Astrocyte of the cerebellum (primary cell): ENCODE results near the gene TMEM168.

ENCODE experiments used
- DNase-seq: peaks from one replicate; pipeline ENCODE4 v3.0.0-alpha.2; 2011; ENCODE audit warnings: low read depth
- H3K4me3 ChIP-seq: 2 replicates; pipeline ENCODE4 v1.5.1; 2011; ENCODE audit warnings: mild to moderate bottlenecking, low read depth, low read length, moderate library complexity
- in situ Hi-C: cut with HindIII; loops from 2 replicates; pipeline ENCODE4 v1.10.0; 2017; ENCODE audit warnings: low sequenced_read_pairs
- TF ChIP-seq, protein P1 (sequence below): IDR thresholded peaks from 2 replicates; pipeline ENCODE4 v1.5.1; 2012; ENCODE audit warnings: low read length, low read depth, moderate library complexity, mild to moderate bottlenecking; ENCODE audit errors: missing control alignments

TMEM168 gene

DNA sequence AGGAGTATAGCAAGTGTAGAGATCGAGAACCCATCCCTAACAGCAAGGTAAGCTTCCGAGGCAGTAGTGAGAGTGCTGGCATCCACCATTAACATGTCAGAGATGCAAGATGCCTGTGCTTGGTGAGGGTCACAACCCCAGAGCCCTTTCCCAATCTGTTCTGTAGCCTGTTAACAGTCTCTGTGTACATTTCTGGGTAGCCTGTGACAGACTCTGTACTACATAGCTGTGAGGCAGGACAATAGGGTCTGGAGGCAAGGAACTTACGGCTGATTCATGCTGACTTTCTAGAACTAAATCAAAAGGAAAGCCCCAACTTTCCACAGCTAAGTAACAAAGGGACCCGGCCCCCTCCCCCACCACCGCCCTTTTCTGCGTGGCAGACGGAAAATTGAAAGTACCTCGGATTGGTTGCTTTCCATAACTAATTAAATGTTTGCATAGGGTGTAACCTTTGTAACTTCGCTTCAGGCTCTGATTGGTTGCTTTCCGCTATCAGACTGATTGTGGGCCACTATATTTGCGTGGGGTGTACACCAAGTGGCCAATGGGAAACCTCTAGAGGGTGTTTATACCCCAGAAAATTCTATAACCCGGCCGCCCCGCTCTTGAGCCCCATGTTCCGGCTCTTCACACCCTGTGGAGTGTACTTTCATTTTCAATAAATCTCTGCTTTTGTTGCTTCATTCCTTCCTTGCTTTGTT is 1.4 kb upstream of the TMEM168 start:
- in situ Hi-C loops: no loop called here
- no peak for DNase-seq
- TF ChIP-seq, protein P1, sequence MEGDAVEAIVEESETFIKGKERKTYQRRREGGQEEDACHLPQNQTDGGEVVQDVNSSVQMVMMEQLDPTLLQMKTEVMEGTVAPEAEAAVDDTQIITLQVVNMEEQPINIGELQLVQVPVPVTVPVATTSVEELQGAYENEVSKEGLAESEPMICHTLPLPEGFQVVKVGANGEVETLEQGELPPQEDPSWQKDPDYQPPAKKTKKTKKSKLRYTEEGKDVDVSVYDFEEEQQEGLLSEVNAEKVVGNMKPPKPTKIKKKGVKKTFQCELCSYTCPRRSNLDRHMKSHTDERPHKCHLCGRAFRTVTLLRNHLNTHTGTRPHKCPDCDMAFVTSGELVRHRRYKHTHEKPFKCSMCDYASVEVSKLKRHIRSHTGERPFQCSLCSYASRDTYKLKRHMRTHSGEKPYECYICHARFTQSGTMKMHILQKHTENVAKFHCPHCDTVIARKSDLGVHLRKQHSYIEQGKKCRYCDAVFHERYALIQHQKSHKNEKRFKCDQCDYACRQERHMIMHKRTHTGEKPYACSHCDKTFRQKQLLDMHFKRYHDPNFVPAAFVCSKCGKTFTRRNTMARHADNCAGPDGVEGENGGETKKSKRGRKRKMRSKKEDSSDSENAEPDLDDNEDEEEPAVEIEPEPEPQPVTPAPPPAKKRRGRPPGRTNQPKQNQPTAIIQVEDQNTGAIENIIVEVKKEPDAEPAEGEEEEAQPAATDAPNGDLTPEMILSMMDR: no peak
- H3K4me3 ChIP-seq: no peak overlapping the region

DNA sequence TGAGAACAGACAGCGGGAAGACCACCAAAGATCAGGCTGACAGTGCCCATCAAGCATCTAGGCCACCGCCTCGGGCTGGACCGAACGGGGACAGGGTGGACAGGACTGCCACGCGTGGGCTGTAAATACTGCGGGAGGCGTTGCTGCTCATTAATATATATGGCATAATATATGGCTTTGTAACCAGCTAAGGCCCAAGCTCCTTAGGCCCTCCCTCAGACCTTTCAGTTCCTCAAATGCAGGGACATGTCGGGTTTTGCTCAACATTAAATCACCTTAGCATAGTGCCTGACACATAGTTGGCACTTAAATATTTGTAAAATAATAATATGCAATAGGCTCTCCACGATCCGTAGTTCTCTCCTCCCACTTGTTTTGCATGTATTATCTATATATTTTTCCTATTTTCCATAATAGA is 402 bp upstream of the TMEM168 start:
- TF ChIP-seq, protein P1: no peak
- in situ Hi-C loops: no loop called here
- H3K4me3 ChIP-seq: peak overlapping the region; percentile 72
- DNase-seq: no peak

DNA sequence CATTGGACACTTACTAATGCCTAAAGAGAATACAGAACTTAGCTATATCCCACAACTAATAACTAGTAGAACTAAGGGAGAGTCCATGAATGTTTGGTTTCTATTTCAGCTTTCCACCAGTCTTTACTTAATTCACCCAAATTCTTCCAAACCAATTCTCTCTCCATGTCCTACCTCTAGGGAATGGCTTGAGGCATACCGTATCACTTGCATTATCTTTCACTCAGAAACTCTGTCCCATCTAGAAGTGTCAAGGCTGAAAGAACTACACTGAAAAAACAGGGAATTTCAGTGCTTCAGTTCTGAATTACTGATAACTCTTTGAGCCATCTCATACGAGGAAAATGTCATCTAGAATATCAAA is 758 bp downstream of the TMEM168 start:
- H3K4me3 ChIP-seq: peak overlapping the region; percentile 72
- in situ Hi-C loops: no loop called here
- TF ChIP-seq, protein P1: no peak
- DNase-seq: no peak

DNA sequence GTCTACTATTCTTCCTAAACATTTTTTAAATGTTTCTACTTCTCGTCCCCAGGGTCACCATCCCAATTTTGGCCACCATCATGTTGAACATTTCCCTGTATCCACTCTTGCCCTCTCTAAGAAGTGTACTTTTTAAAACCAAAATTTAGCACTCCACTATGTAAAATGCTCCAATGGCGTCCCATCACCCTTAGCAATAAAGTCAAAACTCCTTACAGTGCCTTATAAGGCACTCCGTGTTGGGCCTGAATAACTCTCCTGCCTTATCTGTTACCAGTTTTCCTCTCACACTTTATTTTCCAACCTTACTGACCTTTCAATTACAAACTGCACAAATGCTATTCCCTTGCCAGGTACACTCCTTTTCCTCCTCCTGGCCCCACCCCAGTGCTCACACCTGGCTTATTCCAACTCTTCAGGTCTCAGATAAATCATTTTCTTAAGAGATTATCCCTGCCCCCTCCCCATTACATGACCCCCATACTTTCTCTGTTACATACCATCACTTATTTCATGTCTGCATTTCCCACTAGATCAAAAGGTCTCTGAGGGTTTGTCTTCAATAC is 1.3 kb downstream of the TMEM168 start:
- in situ Hi-C loops: no loop called here
- H3K4me3 ChIP-seq: peak overlapping the region; percentile 72
- TF ChIP-seq, protein P1: no peak
- DNase-seq: no peak

DNA sequence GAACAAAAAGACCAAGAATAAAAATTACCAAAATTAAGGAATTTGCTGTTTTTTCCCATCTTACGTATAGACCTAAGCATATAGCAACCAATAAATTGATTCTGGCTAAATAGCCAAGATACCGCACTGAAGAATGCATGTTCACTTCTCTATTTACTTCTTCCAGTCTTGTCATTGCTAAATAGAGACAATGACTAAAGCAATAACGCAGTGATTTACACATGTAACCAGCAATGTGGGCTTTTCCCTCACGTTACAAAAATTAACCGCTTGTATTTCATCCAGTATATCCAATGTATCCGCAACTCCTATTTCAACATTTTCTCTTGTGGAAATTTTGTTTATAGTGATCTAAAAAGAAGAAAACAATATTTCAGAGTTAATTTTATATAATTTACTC is 5.6 kb downstream of the TMEM168 start:
- TF ChIP-seq, protein P1: no peak
- in situ Hi-C loops: no loop called here
- no peak for DNase-seq
- no peak overlapping the region for H3K4me3 ChIP-seq

DNA sequence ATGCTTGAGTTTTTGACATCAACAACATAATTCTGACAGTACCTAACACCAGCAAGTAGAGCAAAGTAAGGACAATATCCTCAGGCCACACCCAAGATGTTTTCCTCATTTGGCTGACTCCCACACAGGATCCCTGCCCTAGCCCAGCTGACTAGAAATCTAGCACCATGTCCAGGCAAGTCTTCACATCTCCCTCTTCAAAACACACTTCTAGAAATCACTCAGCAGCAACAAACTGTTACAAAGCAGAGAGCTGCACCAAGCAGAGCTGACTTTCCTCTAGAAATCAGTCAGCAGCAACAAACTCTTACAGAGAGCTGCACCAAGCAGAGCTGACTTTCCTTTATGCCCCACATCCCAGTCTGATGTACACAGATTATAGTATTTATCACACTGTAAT is 7.7 kb downstream of the TMEM168 start:
- TF ChIP-seq, protein P1: no peak
- in situ Hi-C loops: no loop called here
- no peak overlapping the region for H3K4me3 ChIP-seq
- no peak for DNase-seq
